H9 (cell line): ENCODE measurements around the gene TERT. TPM values are rescaled to one million over a fixed set of nuclear protein-coding genes. Genes with fewer than 3 reads are reported as not detected.
A peak's percentile ranks its signal among the peaks of the same experiment; 100 is the strongest.
"Not testable (repeated sequence)": the region's sequence is repeated elsewhere in the genome, so short reads cannot be mapped to it uniquely, and the experiment has no call there.

Experiments used
- DNase-seq: peaks from one replicate; pipeline ENCODE4 v3.0.0-alpha.2; 2017
- H2AFZ ChIP-seq: one replicate; pipeline ENCODE4 v1.6.1; 2013; ENCODE audit warnings: mild to moderate bottlenecking, low read length, control low read depth, moderate library complexity
- H2AK5ac ChIP-seq: 2 replicates; pipeline ENCODE4 v1.6.1; 2013; ENCODE audit warnings: low read length, control low read depth, mixed read lengths; ENCODE audit not compliant: insufficient read length
- H2BK120ac ChIP-seq: one replicate; pipeline ENCODE4 v1.6.1; 2013; ENCODE audit warnings: low read depth, mild to moderate bottlenecking, low read length, control low read depth, inconsistent platforms; ENCODE audit not compliant: poor library complexity, severe bottlenecking
- H2BK12ac ChIP-seq: 2 replicates; pipeline ENCODE4 v1.6.1; 2013; ENCODE audit warnings: low read length, control low read depth, mixed read lengths, low read depth; ENCODE audit not compliant: insufficient read length
- H2BK15ac ChIP-seq: 2 replicates; pipeline ENCODE4 v1.6.1; 2013; ENCODE audit warnings: low read depth, low read length, control low read depth
- H2BK20ac ChIP-seq: one replicate; pipeline ENCODE4 v1.6.1; 2013; ENCODE audit warnings: low read depth, mild to moderate bottlenecking, low read length, control low read depth, inconsistent platforms; ENCODE audit not compliant: poor library complexity, severe bottlenecking
- H2BK5ac ChIP-seq: 2 replicates; pipeline ENCODE4 v1.6.1; 2013; ENCODE audit warnings: low read length, control low read depth, mixed read lengths; ENCODE audit not compliant: insufficient read length
- H3K14ac ChIP-seq: 2 replicates; pipeline ENCODE4 v1.6.1; 2013; ENCODE audit warnings: low read length, control low read depth; ENCODE audit not compliant: insufficient read depth
- H3K18ac ChIP-seq: 2 replicates; pipeline ENCODE4 v1.6.1; 2013; ENCODE audit warnings: low read depth, mild to moderate bottlenecking, mixed read lengths, low read length, control low read depth; ENCODE audit not compliant: insufficient read length
- H3K23ac ChIP-seq: 2 replicates; pipeline ENCODE4 v1.6.1; 2013; ENCODE audit warnings: low read length, control low read depth, mixed read lengths, low read depth; ENCODE audit not compliant: insufficient read length
- H3K23me2 ChIP-seq: 2 replicates; pipeline ENCODE4 v1.6.1; 2013; ENCODE audit warnings: low read depth, mild to moderate bottlenecking, mixed read lengths, low read length, control low read depth; ENCODE audit not compliant: insufficient read length, poor library complexity, severe bottlenecking
- H3K27ac ChIP-seq: 2 replicates; pipeline ENCODE4 v1.5.1; 2013; ENCODE audit warnings: low read length, control low read depth, mixed read lengths, low read depth; ENCODE audit not compliant: insufficient read length
- H3K27me3 ChIP-seq: 2 replicates; pipeline ENCODE4 v1.6.1; 2013; ENCODE audit warnings: low read length, control low read depth, inconsistent platforms; ENCODE audit not compliant: insufficient read depth
- H3K4ac ChIP-seq: 2 replicates; pipeline ENCODE4 v1.6.1; 2013; ENCODE audit warnings: low read depth, mild to moderate bottlenecking, control low read depth, inconsistent platforms, low read length, moderate library complexity
- H3K4me1 ChIP-seq: 2 replicates; pipeline ENCODE4 v1.6.1; 2013; ENCODE audit warnings: low read length, control low read depth, inconsistent platforms; ENCODE audit not compliant: insufficient read depth
- H3K4me2 ChIP-seq: 2 replicates; pipeline ENCODE4 v1.6.1; 2013; ENCODE audit warnings: low read length, control low read depth, mixed read lengths; ENCODE audit not compliant: insufficient read length, insufficient read depth
- H3K56ac ChIP-seq: 2 replicates; pipeline ENCODE4 v1.6.1; 2013; ENCODE audit warnings: low read depth, mild to moderate bottlenecking, mixed read lengths, low read length, control low read depth; ENCODE audit not compliant: insufficient read length
- H3K79me1 ChIP-seq: 2 replicates; pipeline ENCODE4 v1.6.1; 2013; ENCODE audit warnings: low read depth, mild to moderate bottlenecking, moderate library complexity, low read length, control low read depth, inconsistent platforms; ENCODE audit not compliant: insufficient read depth, poor library complexity, severe bottlenecking
- H3K79me2 ChIP-seq: 2 replicates; pipeline ENCODE4 v1.6.1; 2013; ENCODE audit warnings: low read length, control low read depth, inconsistent platforms; ENCODE audit not compliant: insufficient read depth
- H3K9ac ChIP-seq: 2 replicates; pipeline ENCODE4 v1.6.1; 2013; ENCODE audit warnings: low read length, control low read depth, mixed read lengths; ENCODE audit not compliant: insufficient read length; ENCODE audit errors: extremely low read depth
- H3K9me3 ChIP-seq: one replicate; pipeline ENCODE4 v1.6.1; 2013; ENCODE audit warnings: low read depth, low read length, inconsistent platforms; ENCODE audit not compliant: control insufficient read depth
- H3T11ph ChIP-seq: one replicate; pipeline ENCODE4 v1.6.1; 2013; ENCODE audit warnings: mild to moderate bottlenecking, low read length, control low read depth, inconsistent platforms
- H4K20me1 ChIP-seq: one replicate; pipeline ENCODE4 v1.6.1; 2013; ENCODE audit not compliant: control insufficient read depth, insufficient read length, insufficient read depth
- H4K5ac ChIP-seq: 2 replicates; pipeline ENCODE4 v1.6.1; 2013; ENCODE audit warnings: low read depth, mild to moderate bottlenecking, mixed read lengths, low read length, control low read depth; ENCODE audit not compliant: insufficient read length
- H4K8ac ChIP-seq: replicated peaks from 2 replicates; pipeline ENCODE4 v1.6.1; 2013; ENCODE audit warnings: low read length, control low read depth, mixed read lengths, low read depth; ENCODE audit not compliant: insufficient read length
- H4K91ac ChIP-seq: 2 replicates; pipeline ENCODE4 v1.6.1; 2013; ENCODE audit warnings: low read depth, mild to moderate bottlenecking, moderate library complexity, mixed read lengths, low read length, control low read depth; ENCODE audit not compliant: insufficient read length
- H3K27ac Mint-ChIP-seq, 3 experiments: 2 replicates in 2 of 3; 3 replicates in 1 of 3; pipeline ENCODE4 v1.8.0; 2020 to 2021; ENCODE audit warnings: mixed read lengths in 3 of 3, mild to moderate bottlenecking in 1 of 3, moderate library complexity in 1 of 3
- H3K27me3 Mint-ChIP-seq: 2 replicates; pipeline ENCODE4 v1.8.0; 2021; ENCODE audit warnings: low read depth, mild to moderate bottlenecking, moderate library complexity, mixed read lengths
- H3K36me3 Mint-ChIP-seq, 3 experiments: 2 replicates in 2 of 3; 3 replicates in 1 of 3; pipeline ENCODE4 v1.8.0; 2020 to 2021; ENCODE audit warnings: low read depth in 3 of 3, mixed read lengths in 3 of 3; ENCODE audit not compliant: insufficient read depth in 1 of 3
- H3K4me1 Mint-ChIP-seq, 2 experiments: 2 replicates each; pipeline ENCODE4 v1.8.0; 2020; ENCODE audit warnings: mixed read lengths in 2 of 2
- H3K4me3 Mint-ChIP-seq, 2 experiments: 2 replicates in 1 of 2; 3 replicates in 1 of 2; pipeline ENCODE4 v1.8.0; 2020 to 2021; ENCODE audit warnings: mild to moderate bottlenecking in 2 of 2, mixed read lengths in 2 of 2, moderate library complexity in 1 of 2
- H3K9me3 Mint-ChIP-seq, 2 experiments: 2 replicates in 1 of 2; 3 replicates in 1 of 2; pipeline ENCODE4 v1.8.0; 2020; ENCODE audit warnings: mild to moderate bottlenecking in 2 of 2, mixed read lengths in 2 of 2, moderate library complexity in 1 of 2
- WGBS: extraction: QIAGEN DNeasy Blood & Tissue Kit; methylation state at CpG from one replicate; pipeline ENCODE4 v1.1.7; 2013; ENCODE audit warnings: missing lambda C conversion rate, low lambda C conversion rate, mixed read lengths; ENCODE audit not compliant: insufficient read length; ENCODE audit errors: extremely low coverage; 5-methylcytosine and 5-hydroxymethylcytosine counted together
- total RNA-seq: library from RNA; stranded (reverse); gene quantifications from 2 replicates; pipeline ENCODE4 v1.2.1, GENCODE V29; 2021

Gene TERT
- total RNA-seq, 1 experiment from 2014 or later = 15.5 TPM

- H3K4me3 Mint-ChIP-seq, H3K27ac ChIP-seq, H3K23ac ChIP-seq, H4K5ac ChIP-seq, H3T11ph ChIP-seq, H3K27me3 Mint-ChIP-seq, H2BK120ac ChIP-seq, H3K79me2 ChIP-seq, H4K20me1 ChIP-seq, H3K4me1 ChIP-seq, H3K9me3 ChIP-seq, H3K4me1 Mint-ChIP-seq, H3K9me3 Mint-ChIP-seq, H3K14ac ChIP-seq, H2BK12ac ChIP-seq, H2BK20ac ChIP-seq, H3K4me2 ChIP-seq, H2AFZ ChIP-seq, H2BK5ac ChIP-seq, H3K79me1 ChIP-seq, H3K23me2 ChIP-seq, H2BK15ac ChIP-seq, H4K91ac ChIP-seq, H3K56ac ChIP-seq, H2AK5ac ChIP-seq, H3K9ac ChIP-seq, H4K8ac ChIP-seq, H3K4ac ChIP-seq, H3K27me3 ChIP-seq: not testable (repeated sequence)
- H3K18ac ChIP-seq = peak overlapping the region; percentile 38
- Mint-ChIP-seq H3K27ac (peak overlapping the region; percentile 52 to 92 (median 75); a peak in 5 of 7 replicates), H3K36me3 (peaks cover 45 to 79% (median 62%) of the 10 kb centered on the region in 3 experiments)
- peak; percentile 10 for DNase-seq
- no CpG with 5 or more reads among the region's 6 CpGs for WGBS
Measured at GRCh38 chr5:1326901-1327756, 32.3 kb upstream of the TERT start.

DNA sequence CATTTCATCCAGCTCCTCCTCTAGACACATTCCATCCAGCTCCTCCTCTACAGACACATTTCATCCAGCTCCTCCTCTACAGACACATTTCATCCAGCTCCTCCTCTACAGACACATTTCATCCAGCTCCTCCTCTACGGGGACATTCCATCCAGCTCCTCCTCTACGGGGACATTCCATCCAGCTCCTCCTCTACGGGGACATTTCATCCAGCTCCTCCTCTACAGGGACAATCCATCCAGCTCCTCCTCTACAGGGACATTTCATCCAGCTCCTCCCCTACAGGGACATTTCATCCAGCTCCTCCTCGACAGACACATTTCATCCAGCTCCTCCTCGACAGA, 31.6 kb upstream of the TERT start:
- H4K91ac ChIP-seq, H2BK120ac ChIP-seq, H2BK12ac ChIP-seq, H3K4ac ChIP-seq, H2AFZ ChIP-seq, H3K9me3 ChIP-seq, H4K5ac ChIP-seq, H3K4me2 ChIP-seq, H3T11ph ChIP-seq, H4K8ac ChIP-seq, H3K4me1 Mint-ChIP-seq, H2BK5ac ChIP-seq, H3K14ac ChIP-seq, H3K9me3 Mint-ChIP-seq, H3K79me1 ChIP-seq, H3K9ac ChIP-seq, H3K4me1 ChIP-seq, H3K79me2 ChIP-seq, H3K18ac ChIP-seq, H3K27me3 Mint-ChIP-seq, H2AK5ac ChIP-seq, H2BK20ac ChIP-seq, H3K23me2 ChIP-seq, H3K27ac ChIP-seq, H3K56ac ChIP-seq, H3K27me3 ChIP-seq, H3K23ac ChIP-seq, H4K20me1 ChIP-seq, H2BK15ac ChIP-seq: not testable (repeated sequence)
- H3K27ac Mint-ChIP-seq = peak overlapping the region in 2 of 3 experiments; percentile 75 to 92; a peak in 5 of 7 replicates
- WGBS = no CpG with 5 or more reads among the region's 5 CpGs
- H3K36me3 Mint-ChIP-seq = peaks cover 44 to 79% (median 61%) of the 10 kb centered on the region in 3 experiments
- H3K4me3 Mint-ChIP-seq = peak overlapping the region in 1 of 2 experiments; percentile 15; a peak in 1 of 5 replicates
- DNase-seq = peak; percentile 2
